PC-9 (cell line): ENCODE measurements around the gene PRKG1.

Experiments used
- CTCF ChIP-seq: fragments of 200-600 bp; sonication (generic); conservative IDR thresholded peaks from 2 replicates; pipeline ENCODE4 v1.6.1; 2017; ENCODE audit warnings: mixed run types, antibody characterized with exemption, mild to moderate bottlenecking, moderate library complexity
- EZH2 ChIP-seq: fragments of 200-600 bp; sonication (generic); IDR thresholded peaks from 2 replicates; pipeline ENCODE4 v1.8.0; 2017; ENCODE audit warnings: antibody characterized with exemption, low read depth

- TF ChIP-seq CTCF (no peak), EZH2 (no peak)
These were observed 611.5 kb downstream of the PRKG1 start for GRCh38 chr10:51685768-51686167.
